Parietal lobe (tissue), 1 donor: ENCODE results near the gene EIPR1. TPM values are rescaled to one million over a fixed set of nuclear protein-coding genes. Genes with fewer than 3 reads are reported as not detected.

ENCODE experiments used
- total RNA-seq: library from RNA; depleted of rRNA; stranded (reverse); fragments of >200 nt; gene quantifications from one replicate; pipeline ENCODE4 v1.2.3, GENCODE V29; 2014

Gene EIPR1
- total RNA-seq, result 41.6 TPM

DNA sequence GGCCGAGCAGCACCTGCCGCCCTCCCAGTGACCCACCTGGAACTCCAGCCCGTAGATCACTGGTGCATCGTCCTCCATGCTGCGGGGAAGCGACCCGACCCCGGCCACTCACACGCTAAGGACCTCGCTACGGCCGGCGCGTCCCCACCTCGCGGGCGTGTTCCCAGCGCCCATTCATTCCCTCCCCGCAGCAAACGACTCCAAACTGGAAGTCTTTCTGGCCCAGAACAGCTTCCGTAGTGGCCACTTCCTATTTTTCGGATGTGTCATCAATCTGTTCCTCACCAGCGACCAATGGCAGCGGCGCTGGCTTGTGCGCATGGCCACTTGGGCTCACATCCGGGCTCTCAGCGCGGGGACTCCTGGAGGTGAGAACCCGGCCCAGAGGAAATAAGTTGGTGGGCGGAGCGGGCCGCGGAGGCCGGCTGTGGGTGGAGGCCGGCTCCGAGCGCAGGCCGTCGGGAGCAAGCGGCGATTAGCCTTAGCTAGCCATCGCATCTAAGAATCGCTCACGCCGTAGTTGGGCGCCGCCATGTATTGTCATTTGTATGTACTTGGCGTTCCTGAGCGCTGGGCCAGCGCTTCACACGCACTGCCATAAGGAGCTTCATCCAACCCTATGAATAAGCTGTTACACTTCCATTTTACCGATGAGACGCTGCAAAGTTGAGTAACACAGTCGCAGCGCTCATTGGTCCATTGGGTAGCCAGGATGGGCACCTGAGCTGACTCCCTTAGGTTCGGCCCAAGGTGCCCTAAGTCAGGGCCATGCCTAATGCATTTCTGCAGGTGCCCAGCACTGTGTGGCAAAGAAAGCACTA is at the start of gene EIPR1:
Gene EIPR1 (minus strand): TSS at position 207 of the 821 bp plus-strand sequence. CDS start 129 bp downstream, at position 78.

DNA sequence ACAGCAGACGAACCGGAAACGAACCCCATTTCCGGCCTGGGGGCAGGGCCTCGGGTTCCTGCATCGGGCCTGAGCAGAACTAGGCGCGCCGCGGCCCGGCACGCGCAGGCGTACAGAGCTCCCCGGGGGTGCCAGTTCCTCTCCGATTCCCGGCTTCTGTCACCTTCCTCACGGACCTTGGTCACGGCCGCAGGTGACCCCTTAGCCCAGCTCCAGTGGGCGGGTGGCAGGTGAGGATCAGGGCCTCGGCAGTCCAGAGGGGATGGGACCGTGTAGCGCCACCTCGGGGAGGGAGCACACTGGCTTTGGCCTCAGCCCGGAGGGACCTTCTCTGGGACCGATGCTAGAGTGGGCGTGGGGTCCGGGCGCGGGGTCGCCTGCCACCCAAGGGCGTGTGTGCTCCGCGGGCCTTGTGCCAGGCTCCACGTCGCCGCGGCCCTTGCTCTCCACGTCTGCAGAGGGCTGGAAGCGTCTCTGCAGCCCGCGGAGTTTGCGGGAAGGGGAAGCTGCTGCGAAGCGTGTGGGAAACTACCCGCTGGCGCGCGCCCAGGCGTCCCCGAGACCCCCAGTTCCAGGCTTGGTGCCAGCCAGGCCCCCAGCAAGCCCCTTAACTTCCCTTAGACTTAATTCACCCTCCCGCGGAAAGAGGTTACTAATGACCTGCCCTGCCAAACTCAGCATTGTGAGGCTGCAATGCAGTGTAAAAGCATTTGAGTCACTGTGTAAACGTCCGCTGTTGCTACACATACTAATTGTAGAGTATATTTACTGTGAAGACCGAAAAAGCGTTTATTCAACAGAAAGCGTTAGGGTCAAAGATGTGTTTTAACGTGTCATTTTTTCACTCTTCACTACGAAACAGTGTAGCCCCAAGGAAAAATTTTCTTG is 2.3 kb upstream of the EIPR1 start, which contains the start of gene TRAPPC12:
Gene TRAPPC12 (plus strand): TSS at position 48 of the 888 bp plus-strand sequence. CDS start 7,930 bp downstream, outside the sequence.

Other genes starting within 250 kb of the EIPR1 start
- gene TRAPPC12, start 1.9 kb upstream of the EIPR1 start, total RNA-seq, result 139 TPM
- 10.0 TPM for gene ADI1, start 141.7 kb upstream of the EIPR1 start, total RNA-seq
- 26.0 TPM for gene RNASEH1, start 180.5 kb upstream of the EIPR1 start, total RNA-seq
- 678 TPM for gene RPS7, start 197.4 kb upstream of the EIPR1 start, total RNA-seq
- 0.31 TPM for gene COLEC11, start 217.3 kb upstream of the EIPR1 start, total RNA-seq